Measurements from ENCODE around the gene GPANK1. TPM values are rescaled to one million over a fixed set of nuclear protein-coding genes. Genes with fewer than 3 reads are reported as not detected.

GPANK1 gene
- total and polyA plus RNA-seq, 2 of the 13 experiments (the other 11 are each of a cell fraction or from before 2014, with no cell fraction given): 15.4 to 22.8 TPM

GRCh38 chr6:31655349-31656237 is 9.2 kb downstream of the GPANK1 start, which contains the start of gene APOM (continued):
- TF ChIP-seq, protein P1, sequence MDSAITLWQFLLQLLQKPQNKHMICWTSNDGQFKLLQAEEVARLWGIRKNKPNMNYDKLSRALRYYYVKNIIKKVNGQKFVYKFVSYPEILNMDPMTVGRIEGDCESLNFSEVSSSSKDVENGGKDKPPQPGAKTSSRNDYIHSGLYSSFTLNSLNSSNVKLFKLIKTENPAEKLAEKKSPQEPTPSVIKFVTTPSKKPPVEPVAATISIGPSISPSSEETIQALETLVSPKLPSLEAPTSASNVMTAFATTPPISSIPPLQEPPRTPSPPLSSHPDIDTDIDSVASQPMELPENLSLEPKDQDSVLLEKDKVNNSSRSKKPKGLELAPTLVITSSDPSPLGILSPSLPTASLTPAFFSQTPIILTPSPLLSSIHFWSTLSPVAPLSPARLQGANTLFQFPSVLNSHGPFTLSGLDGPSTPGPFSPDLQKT (CRISPR knock-in tag; IDR thresholded peaks at IDR 0.05; ENCODE audit: borderline replicate concordance): no peak
- peak; percentile 51; the same call in 1 of the 2 replicates for TF ChIP-seq SAFB2 (CRISPR knock-in tag; IDR thresholded peaks at IDR 0.05; ENCODE audit: borderline replicate concordance, low read depth)
- TF ChIP-seq SIN3A (IDR thresholded peaks at IDR 0.05; ENCODE audit: borderline replicate concordance, low read depth, low read length): peak; percentile 91
- peak; percentile 96 for TF ChIP-seq NCOR1 (IDR thresholded peaks at IDR 0.05; ENCODE audit: borderline replicate concordance, low read length)
- no peak for TF ChIP-seq MTA3 (CRISPR knock-in tag; IDR thresholded peaks at IDR 0.05)
- peak; percentile 88; the same call in 1 of the 2 replicates for TF ChIP-seq ZSCAN21 (CRISPR knock-in tag; IDR thresholded peaks at IDR 0.05; ENCODE audit: borderline replicate concordance)
- TF ChIP-seq RORA (CRISPR knock-in tag; IDR thresholded peaks at IDR 0.05): no peak
- TF ChIP-seq KDM6A (CRISPR knock-in tag; IDR thresholded peaks at IDR 0.05; ENCODE audit: low read depth): peak; percentile 97
- TF ChIP-seq ZFP41 (CRISPR knock-in tag; IDR thresholded peaks at IDR 0.05; ENCODE audit: borderline replicate concordance): no peak
- peak; percentile 89 for TF ChIP-seq THAP11 (CRISPR knock-in tag; IDR thresholded peaks at IDR 0.05)
- TF ChIP-seq ZNF329 (CRISPR knock-in tag; IDR thresholded peaks at IDR 0.05; ENCODE audit: low read depth): 0 out of 2 replicates have a peak, but pooled peaks have one; percentile 73
- TF ChIP-seq KDM1A (CRISPR knock-in tag; IDR thresholded peaks at IDR 0.05): no peak; the same call in 1 of the 2 replicates
- no peak; the same call in 1 of the 2 replicates for TF ChIP-seq GMEB2 (CRISPR knock-in tag; IDR thresholded peaks at IDR 0.05; ENCODE audit: low read depth)
- TF ChIP-seq, protein P2, sequence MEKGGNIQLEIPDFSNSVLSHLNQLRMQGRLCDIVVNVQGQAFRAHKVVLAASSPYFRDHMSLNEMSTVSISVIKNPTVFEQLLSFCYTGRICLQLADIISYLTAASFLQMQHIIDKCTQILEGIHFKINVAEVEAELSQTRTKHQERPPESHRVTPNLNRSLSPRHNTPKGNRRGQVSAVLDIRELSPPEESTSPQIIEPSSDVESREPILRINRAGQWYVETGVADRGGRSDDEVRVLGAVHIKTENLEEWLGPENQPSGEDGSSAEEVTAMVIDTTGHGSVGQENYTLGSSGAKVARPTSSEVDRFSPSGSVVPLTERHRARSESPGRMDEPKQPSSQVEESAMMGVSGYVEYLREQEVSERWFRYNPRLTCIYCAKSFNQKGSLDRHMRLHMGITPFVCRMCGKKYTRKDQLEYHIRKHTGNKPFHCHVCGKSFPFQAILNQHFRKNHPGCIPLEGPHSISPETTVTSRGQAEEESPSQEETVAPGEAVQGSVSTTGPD (CRISPR knock-in tag; IDR thresholded peaks at IDR 0.05): no peak
- no peak; the same call in 1 of the 2 replicates for TF ChIP-seq ZFP36L2 (CRISPR knock-in tag; IDR thresholded peaks at IDR 0.05)
- peak; percentile 93 for TF ChIP-seq MED8 (CRISPR knock-in tag; IDR thresholded peaks at IDR 0.05; ENCODE audit: insufficient replicate concordance)
- no peak for TF ChIP-seq WIZ (CRISPR knock-in tag; IDR thresholded peaks at IDR 0.05)
- TF ChIP-seq ZNF577 (CRISPR knock-in tag; IDR thresholded peaks at IDR 0.05; ENCODE audit: borderline replicate concordance, low read depth): no peak
- TF ChIP-seq FOXA1 (IDR thresholded peaks at IDR 0.05): no peak
- peak; percentile 90 for TF ChIP-seq FOXA1 (CRISPR knock-in tag; IDR thresholded peaks at IDR 0.05)
- no peak for TF ChIP-seq ZNF512 (CRISPR knock-in tag; IDR thresholded peaks at IDR 0.05)
- no peak for TF ChIP-seq ZNF251 (CRISPR knock-in tag; IDR thresholded peaks at IDR 0.05)
- peak; percentile 92 for TF ChIP-seq ASH2L (IDR thresholded peaks at IDR 0.05; ENCODE audit: insufficient read length, low read depth, low read length)
- TF ChIP-seq SMAD9 (CRISPR knock-in tag; IDR thresholded peaks at IDR 0.05): peak; percentile 75; the same call in 1 of the 2 replicates
- TF ChIP-seq GTF2F1 (IDR thresholded peaks at IDR 0.05; ENCODE audit: low read length): no peak

Data from HepG2 (cell line).